SKM-1 treated with dmso at 0.1 percent for 144 hours (cell line): ENCODE data around the gene COL23A1.

Source experiments
- DNase-seq: peaks from one replicate; lab custom pipeline; 2025; ENCODE audit not compliant: unreplicated experiment; lab: John Stamatoyannopoulos, UW

COL23A1 gene

DNA sequence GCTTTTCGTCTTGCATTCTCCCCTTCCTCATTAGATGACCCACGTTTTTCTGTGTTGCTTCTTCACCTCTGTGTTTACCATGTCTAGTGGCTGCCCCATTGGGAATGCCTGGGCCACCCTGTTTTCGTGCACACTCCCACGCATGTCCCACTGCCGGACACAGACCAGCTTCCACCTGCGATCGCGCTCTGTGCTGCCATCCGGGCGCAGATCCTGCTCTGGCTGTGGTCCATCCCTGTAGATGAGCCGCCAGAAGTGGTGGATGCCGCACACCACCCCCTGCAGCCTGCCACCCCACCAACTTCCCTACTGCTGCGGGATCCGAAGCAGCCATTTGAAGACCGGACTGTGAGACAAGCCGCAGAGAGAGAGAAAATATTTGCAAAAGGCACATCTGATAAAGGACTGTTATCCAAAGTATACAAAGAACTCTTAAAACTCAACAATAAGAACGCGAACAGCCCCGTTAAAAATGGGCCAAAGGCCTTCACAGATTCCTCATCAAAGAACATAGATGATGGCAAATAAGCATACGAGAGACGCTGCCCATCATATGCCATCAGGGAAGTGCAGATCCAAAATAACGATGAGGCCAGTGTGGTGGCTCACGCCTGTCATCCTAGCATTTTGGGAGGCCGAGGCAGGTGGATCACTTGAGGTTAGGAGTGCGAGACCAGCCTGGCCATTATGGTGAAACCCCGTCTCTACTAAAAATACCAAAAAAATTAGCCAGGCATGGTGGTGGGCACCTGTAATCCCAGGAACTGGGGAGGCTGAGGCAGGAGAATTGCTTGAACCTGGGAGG lies 163.7 kb downstream of the COL23A1 start:
- no peak for DNase-seq

DNA sequence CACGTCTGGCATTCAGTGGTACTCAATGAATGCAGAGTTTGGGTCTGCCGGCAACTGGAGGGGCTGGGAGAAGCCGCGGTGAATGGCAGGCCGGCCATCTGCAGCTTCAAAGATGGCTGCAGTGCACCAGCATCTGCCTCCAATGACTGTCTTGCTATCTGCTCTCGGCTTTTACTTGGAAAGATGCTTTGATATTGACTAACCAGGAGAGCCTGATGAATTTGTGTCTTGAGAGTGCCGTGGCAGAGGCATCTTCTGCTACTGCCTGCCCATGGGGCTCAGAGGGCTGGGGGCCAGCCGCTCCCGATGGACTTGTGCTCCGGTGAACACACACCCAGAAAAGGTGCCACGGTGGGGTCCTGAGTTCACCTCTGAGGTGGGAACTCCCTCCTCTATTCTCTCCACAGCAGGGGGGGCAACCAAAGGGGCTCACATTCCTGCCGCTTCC lies 164.5 kb downstream of the COL23A1 start:
- no peak for DNase-seq

DNA sequence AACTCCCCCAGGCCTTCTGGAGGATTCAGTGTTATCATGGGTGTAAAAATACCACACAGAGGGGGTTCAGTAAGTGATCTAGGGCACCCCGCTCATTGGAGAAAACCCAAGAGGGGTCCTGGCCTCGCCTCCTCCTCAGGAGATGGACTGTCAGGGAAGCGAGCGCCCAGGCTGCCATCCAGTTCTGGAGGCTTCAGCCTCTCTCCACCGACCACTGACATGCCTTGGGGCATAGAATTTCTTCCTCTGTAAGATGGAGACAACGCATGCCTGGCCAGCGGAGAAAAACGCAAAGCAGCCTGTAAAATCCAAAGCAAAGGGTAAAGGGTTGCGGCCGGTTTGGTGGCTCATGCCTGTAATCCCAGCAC lies 165.4 kb downstream of the COL23A1 start:
- DNase-seq: no peak

DNA sequence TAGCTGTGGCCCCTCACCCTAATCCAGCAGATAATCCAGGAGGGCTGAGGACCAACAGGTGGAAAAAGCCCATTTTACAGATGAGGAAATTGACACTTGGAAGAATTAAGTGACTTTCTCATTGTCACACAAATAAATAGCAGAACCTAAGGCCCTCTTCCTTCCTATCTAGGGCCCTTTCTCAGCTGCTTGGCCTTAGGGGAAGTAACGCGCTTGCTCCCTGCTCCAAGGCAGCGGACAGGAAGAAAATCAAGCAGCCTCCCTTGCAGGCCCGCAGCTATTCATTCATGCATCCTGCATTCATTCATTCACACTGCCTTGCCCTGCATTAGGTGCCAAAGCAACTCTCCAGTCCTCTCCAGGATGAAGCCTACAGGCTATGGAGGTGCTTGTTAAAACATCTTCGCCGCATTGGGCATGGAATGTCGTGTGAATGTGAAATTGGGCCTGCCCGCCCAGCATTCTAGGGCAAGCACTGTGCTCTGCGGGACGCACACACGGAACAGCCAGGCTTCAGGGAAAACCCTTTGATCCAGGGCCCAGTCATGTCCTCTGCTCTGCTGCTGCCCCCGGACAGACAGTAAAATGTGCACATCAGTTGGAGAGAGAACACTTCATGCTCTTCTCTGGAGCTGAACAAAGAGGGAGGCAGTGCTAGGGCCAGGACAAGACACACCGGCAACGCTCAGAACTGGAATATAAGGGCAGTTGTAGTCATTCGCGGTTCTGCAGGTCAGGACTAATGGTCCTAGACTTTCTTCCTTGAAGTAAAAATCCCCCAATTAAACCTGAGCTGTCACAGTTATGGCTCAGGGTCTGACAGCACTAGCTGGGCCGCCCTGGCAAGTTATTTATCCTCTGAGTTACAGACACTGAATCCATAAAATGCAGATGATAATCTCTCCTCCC lies 166.0 kb downstream of the COL23A1 start:
- DNase-seq: no peak

DNA sequence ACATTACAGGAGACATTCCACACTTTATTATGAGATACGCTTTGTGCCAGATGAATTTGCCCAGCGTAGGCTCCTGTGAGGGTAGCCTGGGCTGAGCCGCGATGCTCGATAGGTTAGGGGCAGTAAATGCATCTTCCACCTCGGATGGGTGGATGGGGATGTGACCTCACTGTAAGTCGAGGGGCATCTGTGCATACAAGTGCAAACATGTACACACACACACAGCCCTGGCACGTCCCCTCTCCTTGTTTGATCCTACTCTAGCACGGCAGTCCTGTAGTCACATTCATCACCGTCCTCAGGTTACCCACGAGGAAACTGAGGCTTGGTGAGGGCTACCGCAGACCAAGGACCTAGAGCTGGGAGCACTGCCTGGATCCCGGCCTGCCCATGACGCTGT lies 166.8 kb downstream of the COL23A1 start:
- DNase-seq: no peak

DNA sequence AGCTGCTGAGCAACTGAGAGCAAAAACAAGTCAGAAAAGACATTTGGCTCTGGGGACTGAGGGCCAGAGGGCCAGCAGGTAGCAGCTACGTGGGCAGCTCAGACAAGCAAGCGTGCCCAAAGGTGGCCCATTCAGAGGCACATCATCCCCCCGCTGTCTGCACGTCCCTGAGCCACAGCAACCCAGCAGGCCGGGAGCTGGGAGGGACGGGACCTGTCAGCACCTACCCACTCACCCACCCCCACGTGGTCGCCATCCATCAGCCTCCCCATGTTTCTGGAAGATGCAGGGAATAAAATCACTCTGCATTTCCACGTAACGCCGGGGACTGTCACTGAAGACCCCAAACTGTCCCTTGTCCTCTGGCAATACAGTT lies 167.8 kb downstream of the COL23A1 start:
- DNase-seq: no peak

DNA sequence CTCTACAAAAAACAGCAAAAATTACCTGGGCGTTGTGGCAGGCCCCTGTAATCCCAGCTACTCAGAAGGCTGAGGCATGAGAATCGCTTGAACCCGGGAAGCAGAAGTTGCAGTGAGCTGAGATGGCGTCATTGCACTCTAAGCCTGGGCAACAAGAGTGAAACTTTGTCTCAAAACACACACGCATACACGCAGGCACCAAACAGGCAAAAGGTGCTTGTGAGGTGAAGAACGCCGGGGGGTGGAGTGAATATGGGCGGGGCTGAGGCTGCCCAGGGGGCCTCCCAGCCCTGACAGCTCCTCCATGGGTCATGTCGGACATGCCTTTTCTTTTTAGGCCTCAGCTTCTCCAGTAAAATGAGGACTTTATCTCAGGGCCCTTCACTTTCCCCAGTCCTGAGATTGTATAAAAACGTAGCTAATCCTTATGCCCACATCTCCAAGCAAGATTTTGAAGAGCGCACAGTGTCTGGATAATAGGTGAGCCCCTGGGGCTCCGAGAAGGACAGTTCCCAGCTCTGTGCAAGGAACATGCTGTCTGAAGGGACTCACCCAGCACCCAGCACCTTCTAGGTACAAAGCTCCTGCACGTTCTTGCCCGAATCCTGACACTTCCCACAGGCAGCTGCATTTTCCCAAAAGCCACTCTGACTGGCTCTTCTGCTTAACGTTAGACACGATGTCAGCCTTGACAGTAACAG lies 168.3 kb downstream of the COL23A1 start:
- no peak for DNase-seq

DNA sequence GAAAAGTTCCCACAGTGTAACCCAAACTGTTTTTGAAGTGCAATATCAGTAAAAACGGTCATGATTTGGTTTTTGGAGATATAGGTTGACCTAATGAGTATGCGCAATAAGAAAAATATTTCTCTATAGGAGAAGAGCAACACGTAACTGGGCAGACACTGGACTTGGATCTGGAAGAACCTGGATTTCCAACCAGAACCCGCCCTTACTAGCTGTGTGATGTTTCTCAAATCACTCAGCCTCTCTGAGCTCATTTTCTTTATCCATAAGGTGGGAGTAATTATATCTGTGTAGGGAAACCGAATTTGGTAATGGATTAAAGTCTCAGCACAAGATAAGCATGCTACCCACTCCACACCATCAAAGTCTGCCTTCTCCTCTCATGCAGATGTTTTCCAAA lies 169.1 kb downstream of the COL23A1 start:
- DNase-seq: no peak

DNA sequence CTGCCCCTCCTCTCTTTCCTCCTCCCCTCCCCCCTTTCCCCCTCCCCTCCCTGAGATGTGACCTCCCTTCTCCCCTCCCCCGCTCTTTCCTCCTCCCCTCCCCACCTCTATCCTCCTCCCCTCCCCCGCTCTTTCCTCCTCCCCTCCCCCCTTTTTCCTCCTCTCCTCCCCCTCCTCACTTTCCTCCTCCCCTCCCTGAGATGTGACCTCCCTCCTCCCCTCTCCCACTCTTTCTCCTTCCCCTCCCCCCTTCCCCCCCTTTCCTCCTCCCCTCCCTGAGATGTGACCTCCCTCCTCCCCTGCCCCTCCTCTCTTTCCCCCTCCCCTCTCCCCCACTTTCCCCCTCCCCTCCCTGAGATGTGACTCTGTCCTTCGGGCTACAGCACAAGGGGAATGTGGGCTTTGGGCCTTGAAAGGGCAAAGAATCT lies 169.8 kb downstream of the COL23A1 start:
- no peak for DNase-seq

DNA sequence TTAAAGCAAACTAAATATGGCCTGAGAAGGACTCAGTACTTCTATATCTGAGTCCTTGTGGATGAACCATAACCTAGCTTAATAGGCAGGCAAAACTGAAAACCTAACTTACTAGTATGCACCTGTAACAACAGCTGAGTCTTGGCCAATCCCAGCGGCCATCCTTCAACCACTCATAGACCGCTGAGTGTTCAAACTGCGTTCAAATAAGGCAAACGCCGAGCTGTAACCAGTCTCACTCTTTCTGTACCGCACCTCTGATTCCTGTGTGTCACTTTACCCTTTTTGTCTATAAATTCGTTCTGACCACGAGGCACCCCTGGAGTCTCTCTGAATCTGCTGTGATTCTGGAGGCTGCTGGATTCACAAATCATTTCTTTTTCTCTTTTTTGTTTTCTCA lies 170.5 kb downstream of the COL23A1 start:
- no peak for DNase-seq

DNA sequence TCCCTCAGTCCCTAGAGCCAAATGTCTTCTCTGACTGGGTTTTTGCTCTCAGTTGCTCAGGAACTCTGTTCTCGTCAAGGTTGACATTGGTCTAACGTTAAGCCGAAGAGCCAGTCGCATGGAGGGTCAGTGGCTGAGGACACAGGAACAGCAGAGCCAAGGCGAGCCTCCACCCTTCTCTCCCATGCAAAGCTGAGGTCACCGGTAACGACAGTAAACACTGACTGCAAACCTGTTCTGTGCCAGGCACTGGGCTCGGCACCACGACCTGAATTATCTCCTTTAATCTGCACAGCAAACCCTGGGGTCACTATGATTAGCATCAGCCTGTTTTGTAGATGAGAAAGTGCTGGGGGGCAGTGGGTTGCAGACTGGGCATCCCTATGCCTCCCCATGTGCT lies 171.0 kb downstream of the COL23A1 start:
- DNase-seq: no peak

DNA sequence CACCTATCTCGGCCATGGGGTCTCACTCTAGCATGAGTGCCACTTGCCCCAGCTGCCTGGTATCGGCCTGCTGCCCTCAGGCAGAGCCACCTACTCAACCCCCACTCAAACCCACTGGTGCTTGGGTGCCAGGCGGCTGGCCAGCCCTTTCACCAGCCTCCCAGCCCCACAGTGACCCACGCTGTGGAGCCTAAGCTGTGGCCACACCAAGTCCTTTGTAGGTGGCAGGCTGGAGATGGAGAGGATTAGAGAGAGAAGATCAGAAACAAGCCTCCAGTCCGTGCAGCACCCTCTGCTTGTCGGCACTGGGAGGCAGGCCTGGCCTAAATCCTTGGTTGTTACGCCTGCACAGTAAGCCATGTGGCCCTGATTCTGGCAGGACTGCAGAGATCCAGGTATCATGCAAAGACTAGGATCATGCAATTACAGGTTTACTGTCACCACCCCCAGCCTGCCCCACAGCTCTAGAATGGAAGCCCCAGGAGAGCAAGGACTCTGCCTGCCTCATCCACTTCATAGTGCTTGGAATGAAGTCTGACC lies 171.7 kb downstream of the COL23A1 start:
- DNase-seq: no peak

DNA sequence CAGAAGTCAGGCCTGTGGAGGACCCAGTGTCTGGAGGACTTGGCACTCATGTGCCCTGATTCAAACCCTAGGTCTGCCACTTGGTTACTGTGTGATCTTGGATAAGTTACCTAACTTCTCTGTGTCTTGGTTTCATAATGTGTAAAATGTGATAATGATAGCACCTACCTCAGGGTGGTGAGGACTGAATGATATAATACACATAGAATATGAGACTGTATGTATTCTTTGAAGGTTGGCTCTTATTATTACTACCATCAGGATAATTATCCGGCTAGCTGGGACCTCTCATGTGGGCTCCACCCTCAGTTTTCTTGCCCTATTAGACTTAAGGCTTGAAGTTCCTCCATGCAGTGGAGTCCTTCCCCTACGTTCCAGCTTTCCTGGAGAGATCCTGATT lies 172.2 kb downstream of the COL23A1 start:
- no peak for DNase-seq

DNA sequence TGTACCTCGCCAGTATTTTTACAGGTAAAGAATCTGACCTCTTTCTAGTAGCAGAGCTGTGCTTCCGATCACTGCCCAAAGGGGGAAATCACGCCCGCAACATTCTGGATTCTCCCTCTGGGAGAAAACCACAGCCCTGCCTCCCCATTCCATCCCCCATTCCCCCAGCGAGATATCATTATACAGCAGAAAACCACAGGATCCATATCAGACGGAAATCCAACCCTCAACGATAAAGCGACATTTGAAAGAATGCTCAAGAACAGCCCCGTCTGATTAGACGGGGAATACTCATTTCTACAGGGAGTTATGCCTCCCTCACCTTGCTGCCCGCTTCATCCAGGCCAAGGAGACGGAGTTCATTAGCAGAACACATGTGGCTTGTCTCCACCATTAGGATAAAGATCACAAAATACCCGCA lies 172.8 kb downstream of the COL23A1 start:
- no peak for DNase-seq

DNA sequence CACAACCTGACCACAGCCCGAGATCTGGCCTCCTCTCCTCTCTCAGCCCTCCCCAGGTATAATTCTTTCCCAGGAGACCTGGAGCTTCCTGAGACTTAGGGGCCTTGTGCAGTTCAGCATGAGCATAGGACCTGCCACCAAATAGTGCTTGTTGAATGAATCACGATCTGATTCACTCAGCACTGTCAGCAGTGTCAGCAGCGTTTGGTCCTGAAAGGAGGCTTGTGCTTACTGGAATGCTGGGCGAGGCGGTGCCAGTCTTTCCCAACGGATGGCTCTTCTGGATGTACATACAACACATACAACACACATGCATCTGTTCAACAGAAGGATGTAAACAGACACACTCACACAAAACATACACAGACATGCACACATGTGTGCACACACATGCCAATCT lies 173.3 kb downstream of the COL23A1 start:
- no peak for DNase-seq

DNA sequence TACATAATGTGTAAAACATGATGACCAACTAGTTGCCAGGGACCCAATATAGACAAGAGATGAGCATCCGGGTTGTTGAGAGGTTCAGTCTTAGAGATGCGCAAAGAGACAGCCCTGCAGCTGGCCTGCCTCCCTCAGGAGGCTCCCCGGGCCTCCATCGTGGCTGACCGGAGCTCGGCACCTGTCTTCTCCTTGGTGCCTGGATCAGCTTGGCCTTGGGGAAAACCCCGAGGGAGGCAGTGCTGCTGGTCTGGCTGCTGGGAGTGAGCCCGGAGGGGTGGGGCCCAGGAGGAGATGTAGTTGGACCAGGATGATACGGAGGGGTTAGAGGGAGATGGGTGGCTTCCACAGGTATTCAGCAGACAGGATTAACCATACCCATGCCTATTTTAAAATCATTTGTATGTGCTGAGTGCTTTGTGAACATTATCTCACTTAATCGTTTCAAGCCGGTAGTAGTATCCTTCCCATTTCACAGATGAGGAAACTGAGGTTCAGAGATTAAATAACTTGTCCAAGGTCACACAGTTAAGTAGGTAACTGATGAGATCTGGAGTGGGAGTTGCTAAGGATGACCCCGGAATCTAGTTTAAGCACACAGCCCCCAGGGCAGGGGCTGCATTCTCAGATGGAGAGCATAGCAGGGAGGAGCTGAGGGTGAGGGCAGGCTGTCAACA lies 173.8 kb downstream of the COL23A1 start:
- DNase-seq: no peak

DNA sequence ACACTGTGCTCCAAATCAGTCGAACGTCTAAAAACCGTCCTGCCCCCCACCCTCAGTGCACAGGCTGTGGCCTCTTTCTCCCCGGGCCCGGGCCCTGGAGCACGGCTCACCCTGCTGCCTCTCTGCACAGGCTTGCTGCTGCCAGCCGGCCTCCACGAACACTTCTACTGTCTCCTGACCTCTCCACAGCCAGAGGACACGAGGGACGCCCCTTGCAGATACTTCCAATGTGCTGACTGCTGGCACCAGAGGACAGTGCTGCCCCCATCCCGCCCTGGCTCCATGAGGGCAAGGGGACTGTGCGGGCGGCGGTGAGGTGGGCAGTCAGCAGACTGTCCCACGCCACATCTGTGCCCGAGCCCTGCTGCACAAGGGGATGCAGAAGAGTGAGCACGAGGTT lies 174.8 kb downstream of the COL23A1 start:
- DNase-seq: no peak

DNA sequence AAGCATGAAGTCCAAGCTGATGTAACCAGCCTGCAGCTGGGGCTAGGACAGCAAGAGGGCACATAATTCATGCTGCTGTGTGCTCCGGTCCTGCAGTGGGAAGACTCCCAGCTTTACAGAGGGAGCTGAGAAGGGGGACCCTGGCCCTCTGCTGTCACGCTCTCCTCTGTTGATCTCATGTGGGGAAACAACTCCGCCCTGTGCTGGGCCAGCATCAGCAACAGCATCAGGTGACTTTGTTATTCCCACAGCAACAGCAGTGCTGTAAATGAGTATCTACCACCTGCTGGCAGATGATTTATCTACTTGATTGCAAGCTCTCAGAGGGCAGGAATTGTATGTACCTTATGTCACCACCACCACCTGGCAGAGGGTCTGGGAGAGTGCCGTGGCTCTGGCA lies 176.2 kb downstream of the COL23A1 start:
- no peak for DNase-seq

DNA sequence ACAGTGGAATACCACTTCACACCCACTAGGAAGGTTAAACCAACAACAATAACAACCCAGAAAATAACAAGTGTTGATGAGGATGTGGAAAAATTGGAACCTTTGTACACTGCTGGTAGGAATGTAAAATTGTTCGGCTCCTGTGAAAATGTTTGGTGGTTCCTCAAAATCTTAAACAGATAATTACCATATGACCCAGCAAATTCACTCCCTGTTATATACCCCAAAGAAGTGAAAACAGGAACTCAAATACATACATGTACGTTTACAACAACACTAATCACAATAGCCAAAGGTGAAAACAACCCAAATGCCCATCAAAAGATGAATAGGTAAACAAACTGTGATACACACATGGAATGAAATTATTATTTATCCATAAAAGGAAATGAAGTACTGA lies 179.1 kb downstream of the COL23A1 start:
- DNase-seq: no peak

DNA sequence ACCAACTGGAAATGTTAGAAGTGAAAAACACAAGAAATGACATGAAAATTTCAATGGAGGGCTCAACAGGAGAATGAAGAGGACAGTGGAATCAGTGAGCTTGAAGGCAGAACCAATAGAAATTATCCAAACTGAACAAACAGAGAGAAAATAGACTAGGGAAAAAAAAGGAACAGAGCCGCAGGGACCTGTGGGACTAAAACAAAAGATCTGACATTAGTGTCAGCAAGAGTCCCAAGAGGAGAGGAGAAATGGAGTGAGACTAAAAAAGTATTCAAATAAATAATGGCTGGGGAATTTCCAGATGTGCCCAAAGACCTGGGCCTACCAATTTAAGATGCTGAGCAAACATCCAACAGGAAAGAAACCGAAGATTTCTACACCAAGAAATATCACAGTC lies 182.5 kb downstream of the COL23A1 start:
- no peak for DNase-seq

DNA sequence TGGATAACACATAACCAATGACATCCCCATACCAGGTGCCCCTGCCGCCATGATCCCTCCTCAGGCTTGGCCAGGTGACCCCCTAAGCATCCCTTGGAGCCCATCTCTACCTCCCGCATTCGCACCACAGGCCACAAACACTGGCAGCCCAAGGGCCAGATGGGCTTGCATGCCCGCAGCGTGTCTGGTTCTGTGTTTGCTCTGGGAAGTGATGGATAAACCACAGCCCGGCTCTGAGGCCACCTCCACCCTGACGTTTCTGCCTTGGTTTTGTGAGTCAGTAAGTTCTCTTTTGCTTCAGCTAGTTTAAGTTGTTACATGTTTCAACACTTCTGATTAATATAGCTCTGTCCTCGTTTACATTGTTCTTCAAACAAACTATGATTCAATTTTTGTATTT lies 185.2 kb downstream of the COL23A1 start:
- DNase-seq: peak; percentile 80
